Smooth muscle cell (in vitro differentiated cells): ENCODE measurements around the gene PRSS56. TPM values are rescaled to one million over a fixed set of nuclear protein-coding genes. Genes with fewer than 3 reads are reported as not detected.
"Not testable (repeated sequence)": the region's sequence is repeated elsewhere in the genome, so short reads cannot be mapped to it uniquely, and the experiment has no call there.

ENCODE experiments used
- DNase-seq: peaks from one replicate; lab custom pipeline; 2025; ENCODE audit not compliant: unreplicated experiment; lab: John Stamatoyannopoulos, UW
- H2AFZ ChIP-seq: fragments of 200-600 bp; sonication (generic); 2 replicates; pipeline ENCODE4 v1.6.0; 2016; ENCODE audit warnings: antibody characterized with exemption, low read depth, mild to moderate bottlenecking
- H3F3A ChIP-seq: fragments of 200-600 bp; sonication (generic); 2 replicates; pipeline ENCODE4 v1.6.0; 2017; ENCODE audit warnings: antibody characterized with exemption, low read depth
- H3K27ac ChIP-seq: fragments of 200-600 bp; sonication (generic); 2 replicates; pipeline ENCODE4 v1.5.1; 2016; ENCODE audit warnings: low read depth, mild to moderate bottlenecking
- H3K27me3 ChIP-seq: fragments of 200-600 bp; sonication (generic); 2 replicates; pipeline ENCODE4 v1.6.1; 2016; ENCODE audit warnings: low read depth, mild to moderate bottlenecking
- H3K36me3 ChIP-seq: fragments of 200-600 bp; sonication (generic); 2 replicates; pipeline ENCODE4 v1.5.1; 2016; ENCODE audit warnings: low read depth
- H3K4me1 ChIP-seq: fragments of 200-600 bp; sonication (generic); 2 replicates; pipeline ENCODE4 v1.5.1; 2016; ENCODE audit warnings: low read depth
- H3K4me2 ChIP-seq: fragments of 200-600 bp; sonication (generic); 2 replicates; pipeline ENCODE4 v1.6.0; 2016; ENCODE audit warnings: mild to moderate bottlenecking
- H3K4me3 ChIP-seq: fragments of 200-600 bp; sonication (generic); 2 replicates; pipeline ENCODE4 v1.5.1; 2016; ENCODE audit warnings: mild to moderate bottlenecking
- H3K79me2 ChIP-seq: fragments of 200-600 bp; sonication (generic); 2 replicates; pipeline ENCODE4 v1.6.0; 2016; ENCODE audit warnings: low read depth, mild to moderate bottlenecking
- H3K9ac ChIP-seq: fragments of 200-600 bp; sonication (generic); 2 replicates; pipeline ENCODE4 v1.6.0; 2016; ENCODE audit warnings: low read depth
- H3K9me3 ChIP-seq: fragments of 200-600 bp; sonication (generic); replicated peaks from 2 replicates; pipeline ENCODE4 v1.5.1; 2016; ENCODE audit warnings: low read depth
- H4K20me1 ChIP-seq: fragments of 200-600 bp; sonication (generic); 2 replicates; pipeline ENCODE4 v1.6.0; 2016; ENCODE audit warnings: low read depth
- CTCF ChIP-seq: fragments of 200-600 bp; sonication (generic); IDR thresholded peaks from 2 replicates; pipeline ENCODE4 v1.5.1; 2017; ENCODE audit warnings: borderline replicate concordance, mild to moderate bottlenecking, antibody characterized with exemption; ENCODE audit not compliant: insufficient read depth, poor library complexity, severe bottlenecking
- WGBS: methylation state at CpG from one replicate; pipeline ENCODE4 v1.1.7; 2016; ENCODE audit warnings: low lambda C conversion rate; 5-methylcytosine and 5-hydroxymethylcytosine counted together
- polyA plus RNA-seq: library from polyadenylated mRNA; unstranded; fragments of >200 nt; fragmentation: Nextera tagmentation; extraction: Ambion mirVana; gene quantifications from 2 replicates; pipeline ENCODE4 v1.2.1, GENCODE V29; 2016
- total RNA-seq: library from RNA; depleted of rRNA; stranded (reverse); fragments of >200 nt; gene quantifications from 2 replicates; pipeline ENCODE4 v1.2.3, GENCODE V29; 2014

PRSS56 gene
- total and polyA plus RNA-seq, 2 experiments from 2014 or later, result not detected

- no peaks in the 10 kb centered on the region for H3K9me3 ChIP-seq
- H3K9ac ChIP-seq, result no peak overlapping the region
- no peaks in the 10 kb centered on the region for H3K79me2 ChIP-seq
- no peak overlapping the region for H2AFZ ChIP-seq
- DNase-seq, result no peak
- no peaks in the 10 kb centered on the region for H3F3A ChIP-seq
- H3K4me1 ChIP-seq, result no peaks in the 10 kb centered on the region
- H4K20me1 ChIP-seq, result no peaks in the 10 kb centered on the region
- no peak overlapping the region for H3K4me2 ChIP-seq
- no peaks in the 10 kb centered on the region for H3K36me3 ChIP-seq
- no peaks in the 10 kb centered on the region for H3K27me3 ChIP-seq
- 85% methylated on average over 9 of the region's 9 CpGs for WGBS
- H3K27ac ChIP-seq, result no peak overlapping the region
- H3K4me3 ChIP-seq, result no peak overlapping the region
- TF ChIP-seq CTCF, result no peak
Measured at GRCh38 chr2:232530626-232531260, 10.6 kb downstream of the PRSS56 start.

GRCh38 chr2:232532419-232532818 is 12.2 kb downstream of the PRSS56 start:
- Histone ChIP-seq H3K36me3 (no peaks in the 10 kb centered on the region), H3K27ac (no peak overlapping the region), H3K4me3 (no peak overlapping the region), H3K9ac (no peak overlapping the region), H4K20me1 (no peaks in the 10 kb centered on the region), H3K9me3 (no peaks in the 10 kb centered on the region), H3K4me2 (no peak overlapping the region), H3F3A (no peaks in the 10 kb centered on the region), H3K4me1 (no peaks in the 10 kb centered on the region), H2AFZ (no peak overlapping the region), H3K27me3 (no peaks in the 10 kb centered on the region), H3K79me2 (no peaks in the 10 kb centered on the region)
- no peak for DNase-seq
- WGBS, result 82% methylated on average over 7 of the region's 9 CpGs
- no peak for TF ChIP-seq CTCF

- H3K9ac ChIP-seq, H3F3A ChIP-seq, H3K4me3 ChIP-seq, H4K20me1 ChIP-seq, H3K27ac ChIP-seq, H2AFZ ChIP-seq, H3K4me1 ChIP-seq, H3K36me3 ChIP-seq, H3K79me2 ChIP-seq, H3K4me2 ChIP-seq, H3K9me3 ChIP-seq, H3K27me3 ChIP-seq, DNase-seq: not testable (repeated sequence)
- WGBS, result 92% methylated on average over 7 of the region's 7 CpGs
Measured at GRCh38 chr2:232532821-232533220, 12.6 kb downstream of the PRSS56 start.

- no peak for TF ChIP-seq CTCF
- peaks cover under 1% of the 10 kb centered on the region for H3K4me1 ChIP-seq
- no peak overlapping the region for H3K4me3 ChIP-seq
- H3K9ac ChIP-seq, result no peak overlapping the region
- H3K36me3 ChIP-seq, result no peaks in the 10 kb centered on the region
- no peaks in the 10 kb centered on the region for H3K9me3 ChIP-seq
- H3K27me3 ChIP-seq, result no peaks in the 10 kb centered on the region
- H2AFZ ChIP-seq, result no peak overlapping the region
- WGBS, result 74% methylated on average over 13 of the region's 13 CpGs
- no peak overlapping the region for H3K27ac ChIP-seq
- no peaks in the 10 kb centered on the region for H3F3A ChIP-seq
- no peaks in the 10 kb centered on the region for H3K79me2 ChIP-seq
- DNase-seq, result no peak
- no peak overlapping the region for H3K4me2 ChIP-seq
- no peaks in the 10 kb centered on the region for H4K20me1 ChIP-seq
Measured at GRCh38 chr2:232533944-232534710, 13.9 kb downstream of the PRSS56 start.
